Thyroid gland (tissue), 4 donors: ENCODE measurements around the gene SMARCD1. TPM values are rescaled to one million over a fixed set of nuclear protein-coding genes. Genes with fewer than 3 reads are reported as not detected.

Source experiments
- DNase-seq, 2 donors: peaks; one replicate each; pipeline ENCODE4 v3.0.0-alpha.2; 2019
- H3K27ac ChIP-seq, 3 donors: fragments of 200-600 bp; sonication (generic); 1 replicate in 2 of 3; 2 replicates in 1 of 3; pipeline ENCODE4 v1.5.1; 2016 to 2019; ENCODE audit warnings: mild to moderate bottlenecking in 1 of 3, moderate library complexity in 1 of 3
- H3K27me3 ChIP-seq: fragments of 200-600 bp; sonication (generic); one replicate; pipeline ENCODE4 v1.5.1; 2019
- H3K36me3 ChIP-seq, 2 donors: fragments of 200-600 bp; sonication (generic); one replicate each; pipeline ENCODE4 v1.5.1; 2016 to 2019
- H3K4me1 ChIP-seq, 2 donors: fragments of 200-600 bp; sonication (generic); one replicate each; pipeline ENCODE4 v1.5.1; 2017 to 2019
- H3K4me3 ChIP-seq, 3 donors: fragments of 200-600 bp; sonication (generic); replicated peaks in 1 of 3; 1 replicate in 2 of 3; 2 replicates in 1 of 3; pipeline ENCODE4 v1.5.1; 2016; ENCODE audit warnings: mild to moderate bottlenecking in 1 of 3
- H3K9me3 ChIP-seq: fragments of 200-600 bp; sonication (generic); one replicate; pipeline ENCODE4 v1.5.1; 2017
- POLR2A ChIP-seq, 2 donors: fragments of 450-650 bp; IDR thresholded peaks; one replicate each; pipeline ENCODE4 v1.6.1; 2017; ENCODE audit warnings: antibody characterized with exemption in 2 of 2, mild to moderate bottlenecking in 2 of 2, moderate library complexity in 1 of 2
- WGBS, 2 donors: methylation state at CpG; one replicate each; pipeline ENCODE4 v1.1.5; 2017; 5-methylcytosine and 5-hydroxymethylcytosine counted together
- intact Hi-C: fragments of 100-400 bp; cut with DNase I; formaldehyde crosslinking; loops from one replicate; pipeline ENCODE4 v1.15.1; 2023
- total RNA-seq, 4 donors: library from RNA; depleted of rRNA; stranded (reverse); fragments of >200 nt; gene quantifications; one replicate each; pipeline ENCODE4 v1.2.3, GENCODE V29; 2016
- TF ChIP-seq, protein P1 (sequence below), 6 experiments: fragments of 200-600 bp in 3 of 6; fragments of 450-650 bp in 3 of 6; sonication (generic) in 3 of 6; IDR thresholded peaks; one replicate each; pipeline ENCODE4 v1.5.1; 2016 to 2019; ENCODE audit warnings: antibody characterized with exemption in 6 of 6, mild to moderate bottlenecking in 2 of 6, inconsistent platforms in 1 of 6, moderate library complexity in 1 of 6

The SMARCD1 gene
- total RNA-seq, 4 donors from 2014 or later = 67.2 to 92.9 (median 74.7) TPM

DNA sequence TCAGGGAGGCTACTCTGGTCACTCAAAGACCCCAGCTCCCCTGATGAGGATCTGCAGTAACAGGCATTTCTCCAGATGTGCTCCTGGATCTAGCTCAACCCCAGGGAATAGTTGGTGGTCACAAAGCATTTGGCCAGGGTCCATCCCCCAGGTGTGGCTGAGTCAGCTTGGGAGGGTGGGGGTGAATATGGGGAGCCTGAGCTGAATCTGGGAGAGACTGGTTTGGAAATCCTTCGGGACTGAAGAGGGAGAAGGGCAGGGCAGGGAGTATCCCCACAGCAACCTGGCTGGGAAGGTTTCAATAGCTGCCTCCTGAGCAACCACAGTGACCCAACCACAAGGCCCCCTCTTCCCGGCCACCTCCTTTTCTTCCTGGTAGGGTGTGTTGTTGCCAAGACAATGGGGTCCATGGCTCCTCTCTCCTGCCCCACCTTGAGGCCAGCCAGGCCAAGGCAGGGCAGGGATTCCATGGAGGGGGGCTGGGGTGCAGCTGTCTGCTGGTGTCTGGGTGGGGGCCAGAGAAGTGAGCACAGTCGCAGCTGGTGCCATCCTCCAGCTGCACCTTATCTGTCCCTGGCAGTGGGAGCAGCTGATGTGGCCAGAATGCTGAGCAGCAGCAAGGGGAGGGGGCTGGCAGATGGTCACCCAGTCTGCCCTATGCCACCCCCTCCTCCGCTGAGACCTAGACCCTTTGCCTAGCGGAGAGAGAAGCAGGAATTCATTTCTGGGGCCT, 22.2 kb upstream of the SMARCD1 start:
- 78 to 84% methylated on average over 4 to 5 of the region's 5 CpGs for WGBS, 2 donors
- no peak for DNase-seq
- H3K4me1 ChIP-seq = peaks cover 0 to 2% of the 10 kb centered on the region in 2 donors
- H3K27me3 ChIP-seq = no peaks in the 10 kb centered on the region
- TF ChIP-seq POLR2A (IDR thresholded peaks at IDR 0.05) = no peak
- TF ChIP-seq, protein P1, sequence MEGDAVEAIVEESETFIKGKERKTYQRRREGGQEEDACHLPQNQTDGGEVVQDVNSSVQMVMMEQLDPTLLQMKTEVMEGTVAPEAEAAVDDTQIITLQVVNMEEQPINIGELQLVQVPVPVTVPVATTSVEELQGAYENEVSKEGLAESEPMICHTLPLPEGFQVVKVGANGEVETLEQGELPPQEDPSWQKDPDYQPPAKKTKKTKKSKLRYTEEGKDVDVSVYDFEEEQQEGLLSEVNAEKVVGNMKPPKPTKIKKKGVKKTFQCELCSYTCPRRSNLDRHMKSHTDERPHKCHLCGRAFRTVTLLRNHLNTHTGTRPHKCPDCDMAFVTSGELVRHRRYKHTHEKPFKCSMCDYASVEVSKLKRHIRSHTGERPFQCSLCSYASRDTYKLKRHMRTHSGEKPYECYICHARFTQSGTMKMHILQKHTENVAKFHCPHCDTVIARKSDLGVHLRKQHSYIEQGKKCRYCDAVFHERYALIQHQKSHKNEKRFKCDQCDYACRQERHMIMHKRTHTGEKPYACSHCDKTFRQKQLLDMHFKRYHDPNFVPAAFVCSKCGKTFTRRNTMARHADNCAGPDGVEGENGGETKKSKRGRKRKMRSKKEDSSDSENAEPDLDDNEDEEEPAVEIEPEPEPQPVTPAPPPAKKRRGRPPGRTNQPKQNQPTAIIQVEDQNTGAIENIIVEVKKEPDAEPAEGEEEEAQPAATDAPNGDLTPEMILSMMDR (IDR thresholded peaks at IDR 0.05) = no peak
- H3K4me3 ChIP-seq = no peak overlapping the region
- H3K27ac ChIP-seq = no peak overlapping the region
- H3K36me3 ChIP-seq = no peaks in the 10 kb centered on the region
- intact Hi-C loops = no loop called here
- H3K9me3 ChIP-seq = no peaks in the 10 kb centered on the region

DNA sequence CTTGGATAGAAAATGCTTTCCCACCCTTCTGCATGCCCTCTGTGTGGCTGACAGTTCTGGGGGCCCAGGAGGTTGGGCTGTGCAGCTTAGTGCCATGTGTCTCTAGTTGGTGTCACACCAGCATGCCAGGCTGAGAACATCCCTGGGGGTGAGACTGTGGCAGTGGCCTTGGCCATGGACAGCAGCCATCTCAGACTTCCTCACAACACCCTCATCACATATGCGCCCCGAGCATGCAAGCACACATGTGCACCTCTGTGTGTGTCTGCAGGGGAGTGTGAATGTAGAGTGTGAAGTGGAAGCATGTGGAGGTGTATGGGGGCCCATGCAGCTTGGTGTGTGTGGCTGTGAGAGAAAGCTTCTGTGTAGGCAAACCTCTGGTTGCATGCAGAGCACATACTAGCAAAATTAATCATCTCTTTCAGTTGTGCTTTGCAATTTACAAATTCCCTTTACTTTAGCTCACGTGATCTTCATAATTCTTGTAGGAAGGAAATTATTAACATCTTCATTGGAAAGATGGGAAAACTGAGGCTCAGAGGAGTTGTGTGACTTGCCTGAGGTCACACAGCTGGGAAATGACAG, 19.3 kb upstream of the SMARCD1 start:
- Histone ChIP-seq H3K4me3 (no peak overlapping the region), H3K9me3 (no peaks in the 10 kb centered on the region), H3K27me3 (no peaks in the 10 kb centered on the region), H3K27ac (no peak overlapping the region), H3K36me3 (no peaks in the 10 kb centered on the region), H3K4me1 (peaks cover 0 to 3% of the 10 kb centered on the region in 2 donors)
- WGBS, 2 donors = 94 to 95% methylated on average over 3 of the region's 3 CpGs
- intact Hi-C loops = no loop called here
- TF ChIP-seq, protein P1 (IDR thresholded peaks at IDR 0.05) = no peak
- TF ChIP-seq POLR2A (IDR thresholded peaks at IDR 0.05) = no peak
- no peak for DNase-seq

DNA sequence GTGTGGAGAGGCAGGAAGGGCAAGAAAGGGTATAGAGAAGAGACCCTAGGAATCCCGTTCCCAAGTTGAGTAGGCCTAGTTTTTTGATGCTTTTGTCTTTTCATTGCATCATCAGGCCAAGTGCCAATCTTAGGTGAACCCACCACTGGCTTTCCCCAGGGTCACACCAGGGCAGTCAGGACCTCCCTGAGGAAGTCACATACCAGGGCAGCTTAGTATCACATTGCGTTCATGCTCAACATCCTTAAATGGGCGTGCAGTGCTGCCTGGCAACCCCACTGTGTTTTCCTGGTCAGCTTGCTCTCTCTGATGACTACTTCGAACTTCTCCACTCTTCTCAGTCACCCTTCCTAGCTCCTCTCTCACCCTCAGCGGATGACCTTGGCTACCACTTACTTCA, 18.7 kb upstream of the SMARCD1 start:
- intact Hi-C loops = no loop called here

DNA sequence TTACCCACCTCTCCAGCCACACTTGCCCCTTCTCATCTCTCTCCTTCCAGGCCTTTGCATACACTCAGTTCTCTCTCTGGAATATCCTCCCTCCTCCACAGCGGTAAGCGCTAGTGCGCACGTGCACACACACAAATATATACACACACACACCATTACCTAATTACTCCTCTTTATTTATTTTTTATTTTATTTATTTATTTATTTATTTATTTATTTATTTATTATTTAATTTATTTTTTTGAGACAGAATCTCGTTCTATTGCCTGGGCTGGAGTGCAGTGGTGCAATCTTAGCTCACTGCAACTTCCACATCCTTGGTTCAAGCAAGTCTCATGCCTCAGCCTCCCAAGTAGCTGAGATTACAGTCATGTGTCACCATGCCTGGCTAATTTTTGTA, 16.1 kb upstream of the SMARCD1 start:
- intact Hi-C loops = no loop called here
- Histone ChIP-seq H3K27me3 (no peaks in the 10 kb centered on the region), H3K27ac (no peak overlapping the region), H3K4me1 (peaks cover 0 to 4% of the 10 kb centered on the region in 2 donors), H3K36me3 (no peaks in the 10 kb centered on the region), H3K4me3 (no peak overlapping the region), H3K9me3 (no peaks in the 10 kb centered on the region)
- WGBS, 2 donors = 94% methylated on average over 5 of the region's 5 CpGs
- no peak for TF ChIP-seq POLR2A (IDR thresholded peaks at IDR 0.05)
- TF ChIP-seq, protein P1 (IDR thresholded peaks at IDR 0.05) = no peak
- no peak for DNase-seq

More for the DNA sequence above, 18.7 kb upstream of the SMARCD1 start:
- no peak for TF ChIP-seq POLR2A (IDR thresholded peaks at IDR 0.05)
- TF ChIP-seq, protein P1 (IDR thresholded peaks at IDR 0.05) = no peak
- Histone ChIP-seq H3K27ac (no peak overlapping the region), H3K27me3 (no peaks in the 10 kb centered on the region), H3K4me1 (peaks cover 0 to 4% of the 10 kb centered on the region in 2 donors), H3K9me3 (no peaks in the 10 kb centered on the region), H3K4me3 (no peak overlapping the region), H3K36me3 (no peaks in the 10 kb centered on the region)
- DNase-seq = no peak
- WGBS, 2 donors = 65 to 75% methylated on average over 5 of the region's 5 CpGs

DNA sequence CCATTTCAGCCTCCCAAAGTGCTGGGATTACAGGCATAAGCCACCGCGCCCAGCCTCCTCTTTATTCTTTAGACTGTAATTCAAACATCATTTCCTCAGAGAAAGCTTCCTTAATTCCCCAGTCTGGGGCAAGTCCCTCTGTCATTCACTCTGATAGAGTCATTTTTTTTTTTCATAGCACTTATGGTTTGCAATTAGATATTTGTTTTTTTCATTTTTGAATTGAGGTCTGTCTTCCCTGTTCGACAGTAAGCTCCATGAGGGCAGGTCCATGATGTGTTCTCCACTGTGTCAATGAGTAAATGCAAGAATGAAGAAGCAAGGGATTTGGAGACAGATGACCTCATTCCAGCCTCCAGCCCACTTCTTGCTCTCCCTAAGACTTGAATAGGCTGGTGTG, 15.6 kb upstream of the SMARCD1 start:
- Histone ChIP-seq H3K9me3 (no peaks in the 10 kb centered on the region), H3K27ac (no peak overlapping the region), H3K4me3 (no peak overlapping the region), H3K36me3 (no peaks in the 10 kb centered on the region), H3K4me1 (peaks cover 0 to 4% of the 10 kb centered on the region in 2 donors), H3K27me3 (no peaks in the 10 kb centered on the region)
- 98 to 99% methylated on average over 3 of the region's 3 CpGs for WGBS, 2 donors
- no peak for TF ChIP-seq POLR2A (IDR thresholded peaks at IDR 0.05)
- TF ChIP-seq, protein P1 (IDR thresholded peaks at IDR 0.05) = no peak
- intact Hi-C loops = no loop called here
- no peak for DNase-seq
